GM19025 (cell line): Measurements from ENCODE around the gene XPC.
"Not testable (repeated sequence)": the region's sequence is repeated elsewhere in the genome, so short reads cannot be mapped to it uniquely, and the experiment has no call there.

Experiments
- ATAC-seq: cut with Tn5 transposase; IDR thresholded peaks from one replicate; pipeline ENCODE4 v1.9.1; 2021; ENCODE audit warnings: mild to moderate bottlenecking, low read depth, moderate library complexity; ENCODE audit not compliant: unreplicated experiment

The XPC gene

GRCh38 chr3:14122301-14122700, 56.1 kb downstream of the XPC start:
- no peak for ATAC-seq

DNA sequence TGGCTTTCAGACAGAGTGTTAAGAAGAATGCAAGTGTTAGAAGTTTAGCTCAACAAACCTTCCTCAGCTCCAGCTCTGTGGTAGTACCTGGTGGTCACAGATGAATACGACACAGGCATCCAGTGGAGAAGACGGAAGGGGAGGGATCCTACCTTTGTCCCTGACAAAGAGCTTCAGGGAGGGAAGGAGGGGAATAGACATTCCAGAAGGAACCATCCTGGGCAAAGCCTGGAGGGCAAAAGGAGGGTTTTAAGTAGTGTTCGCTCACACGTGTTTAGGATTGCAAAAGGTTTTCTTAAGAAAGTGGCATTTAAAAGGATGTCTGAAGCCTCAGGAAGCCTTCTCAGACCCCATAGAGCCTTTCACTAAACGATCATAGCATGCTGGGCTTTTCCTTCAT, 56.5 kb downstream of the XPC start:
- ATAC-seq, result no peak

DNA sequence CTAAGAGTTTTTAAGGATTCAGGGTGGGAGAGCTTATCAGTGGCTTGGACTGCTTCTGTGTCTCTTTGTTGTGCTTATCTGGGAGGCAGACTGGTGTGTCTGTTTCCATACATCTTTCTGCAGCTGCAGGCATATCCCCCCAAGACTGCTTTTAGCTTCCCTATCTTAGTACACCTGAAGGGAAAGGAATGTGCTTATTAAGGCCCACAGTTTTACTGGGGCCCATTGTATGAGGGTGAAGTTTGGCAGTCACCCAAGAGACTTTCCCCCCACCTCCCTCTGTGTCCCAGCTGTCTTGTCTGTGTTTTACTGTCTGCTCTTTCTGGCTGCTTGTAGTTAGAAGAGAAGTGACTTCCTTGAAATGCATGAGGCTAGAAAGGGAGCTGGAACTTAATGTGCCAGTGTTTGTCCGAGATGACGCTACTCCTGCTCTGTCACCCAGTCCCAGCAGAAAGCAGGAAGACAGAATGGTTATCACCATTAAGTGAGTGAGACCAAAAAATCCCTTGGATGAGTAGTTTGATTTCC, 57.4 kb downstream of the XPC start:
- ATAC-seq, result not testable (repeated sequence)

GRCh38 chr3:14120111-14120920, 58.1 kb downstream of the XPC start:
- no peak for ATAC-seq

- ATAC-seq, result no peak
Observed at GRCh38 chr3:14119651-14120050, 58.8 kb downstream of the XPC start.

DNA sequence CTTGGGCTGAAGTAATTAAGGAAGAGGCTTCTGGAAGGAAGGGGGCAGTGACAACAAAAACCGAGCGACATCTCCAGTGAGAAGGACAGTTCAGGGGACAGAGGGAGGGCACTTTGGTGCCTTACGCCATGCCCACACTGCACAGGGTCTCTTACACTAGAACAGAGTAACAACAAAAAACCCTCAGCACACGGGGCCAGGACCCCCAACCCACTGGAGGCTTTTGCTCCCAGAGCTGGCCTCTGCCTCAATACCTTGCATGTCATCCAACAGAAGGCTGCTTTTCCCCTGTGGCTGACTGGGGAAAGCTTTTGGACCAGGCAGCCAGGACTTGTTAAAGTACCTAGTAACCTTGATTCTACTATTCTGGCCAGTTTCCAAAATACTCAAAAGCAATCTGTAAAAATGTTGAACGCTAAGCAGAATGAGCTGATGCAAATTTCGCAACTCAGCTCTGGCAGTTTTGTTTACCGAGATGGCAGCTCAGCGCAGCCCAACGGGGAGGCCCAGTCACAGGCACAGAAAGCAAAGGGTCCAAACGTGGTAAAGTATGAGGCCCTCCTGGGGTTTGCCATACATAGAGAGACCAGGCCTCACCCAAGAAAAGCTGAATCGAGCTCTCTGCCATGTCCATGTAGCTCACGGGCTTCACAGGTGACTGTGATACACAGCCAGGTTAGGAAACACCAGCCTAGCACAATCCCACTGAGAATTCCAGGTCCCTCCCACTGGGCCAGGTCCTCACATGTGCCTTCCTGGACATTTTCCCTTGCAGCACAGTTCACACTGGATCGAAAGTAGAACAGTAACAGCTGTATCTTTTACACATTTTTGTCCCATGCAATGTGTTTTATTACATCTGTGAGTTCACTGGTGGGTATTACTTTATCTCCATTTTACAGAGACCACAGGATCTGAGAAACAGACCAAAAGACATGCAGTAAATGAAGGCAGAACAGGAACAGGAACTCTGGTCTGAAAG, 59.7 kb downstream of the XPC start:
- no peak for ATAC-seq

DNA sequence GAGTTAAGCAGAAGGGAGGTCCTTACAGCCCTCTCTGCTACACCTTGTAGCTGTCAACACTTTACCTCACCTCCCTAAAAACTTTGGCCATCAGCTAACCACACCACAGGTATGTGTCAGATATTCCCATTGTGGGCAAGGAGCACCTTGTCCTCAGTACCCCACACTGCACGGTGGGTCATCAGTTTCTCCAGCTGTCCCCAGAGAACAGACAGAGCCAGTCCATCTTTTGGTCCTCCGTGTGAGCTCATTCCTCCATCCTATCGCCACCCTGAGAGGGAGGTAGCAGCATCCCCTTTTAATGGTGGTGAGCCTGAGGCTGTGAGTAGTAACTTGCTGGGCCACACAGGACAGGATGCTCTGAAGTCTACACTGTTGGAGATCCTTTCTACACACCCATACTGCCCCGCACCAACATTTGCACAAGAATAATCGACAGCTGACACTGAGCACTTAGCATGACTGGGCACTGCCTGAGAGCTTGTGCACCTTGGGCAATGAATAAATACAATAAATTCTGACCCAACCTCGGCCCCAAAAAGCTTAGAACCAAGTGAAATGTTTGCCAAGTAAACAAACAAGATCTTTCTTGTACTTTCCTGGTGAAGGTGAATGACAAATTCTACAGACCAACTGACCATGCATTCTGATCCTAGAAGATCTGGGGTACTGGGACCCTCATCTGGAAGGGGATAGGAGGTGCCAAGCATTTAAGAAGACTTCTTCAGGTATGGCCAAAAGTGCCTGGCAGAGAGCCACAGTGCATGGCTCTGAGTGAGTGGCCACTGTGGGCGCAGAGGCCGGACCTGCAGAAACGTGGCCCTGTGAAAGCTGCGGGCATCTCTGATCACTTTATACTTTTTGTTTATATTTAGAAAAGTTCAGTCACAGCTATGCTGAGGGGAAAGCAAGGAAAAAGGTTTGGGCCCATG, 60.7 kb downstream of the XPC start:
- ATAC-seq, result no peak

DNA sequence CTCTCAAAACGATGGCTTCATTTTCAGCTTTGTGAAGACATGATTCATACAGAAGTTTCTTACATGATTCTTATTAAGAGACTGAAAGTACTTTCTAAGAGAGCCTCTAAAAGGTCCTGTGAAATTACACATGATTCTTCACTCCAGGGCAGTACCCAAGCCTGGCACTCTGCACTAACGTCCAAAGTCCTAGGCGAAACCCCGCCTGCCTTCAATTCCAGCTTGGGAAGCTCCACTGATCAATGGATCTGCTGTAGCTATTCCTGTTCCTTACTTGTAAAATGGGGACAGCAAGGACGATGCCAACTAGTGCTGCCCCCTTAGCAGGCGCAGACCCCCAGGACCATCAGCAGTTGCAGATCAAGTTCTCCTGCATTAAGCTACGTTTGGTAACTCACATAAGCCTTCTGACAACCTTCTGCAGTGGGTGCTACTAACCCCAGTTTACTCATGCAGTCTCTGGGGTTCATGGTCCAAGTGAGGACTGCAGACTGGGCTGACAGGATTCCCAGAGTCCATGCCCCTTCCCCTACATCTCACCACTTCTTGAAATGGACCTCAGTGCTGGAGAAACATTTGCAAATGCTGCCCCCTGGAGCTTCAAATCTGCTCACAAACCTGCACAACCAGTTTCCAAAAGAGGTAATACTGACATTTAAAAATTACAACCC, 64.3 kb downstream of the XPC start:
- ATAC-seq, result no peak

DNA sequence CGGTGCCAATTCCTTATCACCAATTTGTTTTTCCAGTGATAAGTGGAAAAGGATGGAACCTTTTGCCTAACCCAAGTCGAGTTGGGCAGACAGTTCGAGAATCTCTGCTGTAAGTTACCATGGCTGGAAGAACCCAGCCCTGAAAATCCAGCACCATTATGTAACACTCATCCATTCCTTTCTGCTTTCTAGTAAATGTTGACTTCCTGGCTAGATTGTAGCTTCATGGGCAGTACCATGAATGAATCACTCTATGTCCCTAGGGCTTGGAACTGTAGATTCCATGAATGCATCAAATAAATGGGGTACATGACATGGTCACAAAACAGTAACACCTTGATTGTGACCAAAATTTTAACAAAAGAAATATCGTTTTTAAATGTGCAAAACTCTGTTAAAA, 67.7 kb downstream of the XPC start:
- no peak for ATAC-seq

GRCh38 chr3:14109821-14110220, 68.6 kb downstream of the XPC start:
- ATAC-seq, result not testable (repeated sequence)

DNA sequence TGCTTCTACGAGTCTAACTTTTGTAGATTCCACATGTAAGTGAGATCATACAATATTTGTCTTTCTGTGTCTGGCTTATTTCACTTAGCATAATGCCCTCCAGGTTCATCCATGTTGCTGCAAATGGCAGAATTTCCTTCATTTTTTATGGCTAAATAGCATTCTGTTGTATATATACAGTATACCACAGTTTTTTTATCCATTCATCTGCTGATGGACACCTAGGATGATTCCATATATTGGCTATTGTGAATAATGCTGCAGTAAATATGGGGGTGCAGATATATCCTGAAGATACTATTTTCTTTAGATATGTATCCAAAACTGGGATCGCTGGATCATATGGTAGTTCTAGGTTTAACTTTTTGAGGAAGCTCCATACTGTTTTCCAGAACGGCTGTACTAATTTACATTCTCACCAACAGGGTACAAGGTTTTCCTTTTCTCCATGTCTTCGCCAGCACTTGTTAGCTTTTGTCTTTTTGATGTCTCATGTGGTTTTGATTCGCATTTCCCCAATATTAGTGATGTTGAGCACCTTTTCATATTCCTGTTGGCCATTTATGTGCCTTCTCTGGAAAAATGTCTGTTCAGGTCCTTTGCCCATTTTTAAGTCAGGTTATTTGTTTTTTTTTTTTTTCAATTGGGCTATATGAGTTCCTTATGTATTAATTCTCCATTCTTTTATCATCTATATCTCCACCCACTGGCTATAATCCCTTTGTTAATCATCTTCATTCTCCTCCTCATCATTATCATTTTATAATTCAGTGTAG, 80.6 kb downstream of the XPC start:
- ATAC-seq, result no peak

DNA sequence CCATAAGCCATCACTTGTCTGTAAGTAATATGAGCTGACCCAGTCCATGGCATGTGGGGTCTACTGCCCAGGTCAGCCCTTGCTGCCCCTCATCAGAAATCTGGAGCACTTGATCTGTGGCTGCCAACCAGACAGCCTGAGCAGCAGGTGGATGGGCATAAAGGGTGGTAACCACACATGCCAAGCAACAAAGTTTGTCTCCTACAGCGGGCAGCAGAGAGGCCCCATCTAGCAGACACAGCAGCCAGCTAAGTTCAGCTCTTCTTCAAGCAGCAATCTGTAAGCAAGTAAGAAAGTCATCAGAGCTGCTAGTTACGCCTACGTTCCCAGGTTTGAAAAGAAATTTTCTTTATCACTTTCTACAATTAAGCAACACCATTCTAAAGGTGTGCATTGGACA, 81.7 kb downstream of the XPC start:
- no peak for ATAC-seq
